Fibroblast of mammary gland (primary cell): ENCODE measurements around the gene ACVR2B.

Experiments
- DNase-seq: peaks from one replicate; pipeline ENCODE4 v3.0.0-alpha.2; 2010; ENCODE audit warnings: low read depth
- H3K4me3 ChIP-seq: 2 replicates; pipeline ENCODE4 v1.5.1; 2011; ENCODE audit warnings: low read depth, mild to moderate bottlenecking, low read length, moderate library complexity; ENCODE audit not compliant: control insufficient read depth
- TF ChIP-seq, protein P1 (sequence below): conservative IDR thresholded peaks from 2 replicates; pipeline ENCODE4 v1.5.1; 2011; ENCODE audit warnings: low read depth, low read length, inconsistent platforms; ENCODE audit not compliant: control insufficient read depth, insufficient read depth

Gene ACVR2B

DNA sequence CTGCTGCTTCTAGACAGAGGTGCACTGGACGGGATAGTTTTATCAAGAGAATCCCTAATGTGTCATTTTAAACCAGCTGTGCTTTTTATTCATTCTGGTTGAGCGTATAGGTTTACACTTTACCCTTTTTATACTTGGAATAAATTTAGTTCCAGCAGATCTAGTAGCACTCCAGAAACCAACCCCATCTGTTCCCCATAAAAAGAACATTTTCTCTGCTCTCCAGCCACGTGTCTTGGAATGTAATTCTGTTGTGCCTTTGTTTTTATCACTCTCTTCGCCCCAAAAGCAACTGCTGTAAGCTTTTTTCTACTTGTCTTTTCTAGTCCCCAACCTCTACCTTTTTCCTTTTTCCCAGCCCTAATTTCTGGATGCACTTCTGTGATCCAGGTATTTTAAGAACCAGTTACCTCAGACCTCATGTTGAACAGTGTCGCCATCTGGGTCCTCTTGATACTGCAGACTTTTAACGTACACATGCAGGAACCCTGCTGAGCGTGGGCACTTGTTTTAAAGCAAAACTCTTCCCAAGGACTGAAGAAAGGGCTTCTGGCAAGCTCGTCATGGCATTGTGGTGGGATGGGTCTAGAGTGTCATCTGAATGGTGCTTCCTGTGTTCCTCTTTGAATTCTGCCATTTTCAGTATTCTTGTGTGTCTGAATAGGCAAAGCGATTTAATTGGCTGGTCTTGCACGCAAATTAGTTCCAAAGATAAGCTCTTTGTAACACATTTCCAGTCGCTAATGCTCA, 36.8 kb downstream of the ACVR2B start:
- H3K4me3 ChIP-seq = no peak overlapping the region
- TF ChIP-seq, protein P1, sequence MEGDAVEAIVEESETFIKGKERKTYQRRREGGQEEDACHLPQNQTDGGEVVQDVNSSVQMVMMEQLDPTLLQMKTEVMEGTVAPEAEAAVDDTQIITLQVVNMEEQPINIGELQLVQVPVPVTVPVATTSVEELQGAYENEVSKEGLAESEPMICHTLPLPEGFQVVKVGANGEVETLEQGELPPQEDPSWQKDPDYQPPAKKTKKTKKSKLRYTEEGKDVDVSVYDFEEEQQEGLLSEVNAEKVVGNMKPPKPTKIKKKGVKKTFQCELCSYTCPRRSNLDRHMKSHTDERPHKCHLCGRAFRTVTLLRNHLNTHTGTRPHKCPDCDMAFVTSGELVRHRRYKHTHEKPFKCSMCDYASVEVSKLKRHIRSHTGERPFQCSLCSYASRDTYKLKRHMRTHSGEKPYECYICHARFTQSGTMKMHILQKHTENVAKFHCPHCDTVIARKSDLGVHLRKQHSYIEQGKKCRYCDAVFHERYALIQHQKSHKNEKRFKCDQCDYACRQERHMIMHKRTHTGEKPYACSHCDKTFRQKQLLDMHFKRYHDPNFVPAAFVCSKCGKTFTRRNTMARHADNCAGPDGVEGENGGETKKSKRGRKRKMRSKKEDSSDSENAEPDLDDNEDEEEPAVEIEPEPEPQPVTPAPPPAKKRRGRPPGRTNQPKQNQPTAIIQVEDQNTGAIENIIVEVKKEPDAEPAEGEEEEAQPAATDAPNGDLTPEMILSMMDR = no peak
- DNase-seq = no peak

- H3K4me3 ChIP-seq = no peak overlapping the region
- DNase-seq = no peak
- TF ChIP-seq, protein P1 = no peak
These were observed 37.5 kb downstream of the ACVR2B start for GRCh38 chr3:38491215-38491614.

- H3K4me3 ChIP-seq = no peak overlapping the region
- TF ChIP-seq, protein P1 = no peak
- DNase-seq = peak; percentile 48
These were observed 39.3 kb downstream of the ACVR2B start for GRCh38 chr3:38493031-38493430.

DNA sequence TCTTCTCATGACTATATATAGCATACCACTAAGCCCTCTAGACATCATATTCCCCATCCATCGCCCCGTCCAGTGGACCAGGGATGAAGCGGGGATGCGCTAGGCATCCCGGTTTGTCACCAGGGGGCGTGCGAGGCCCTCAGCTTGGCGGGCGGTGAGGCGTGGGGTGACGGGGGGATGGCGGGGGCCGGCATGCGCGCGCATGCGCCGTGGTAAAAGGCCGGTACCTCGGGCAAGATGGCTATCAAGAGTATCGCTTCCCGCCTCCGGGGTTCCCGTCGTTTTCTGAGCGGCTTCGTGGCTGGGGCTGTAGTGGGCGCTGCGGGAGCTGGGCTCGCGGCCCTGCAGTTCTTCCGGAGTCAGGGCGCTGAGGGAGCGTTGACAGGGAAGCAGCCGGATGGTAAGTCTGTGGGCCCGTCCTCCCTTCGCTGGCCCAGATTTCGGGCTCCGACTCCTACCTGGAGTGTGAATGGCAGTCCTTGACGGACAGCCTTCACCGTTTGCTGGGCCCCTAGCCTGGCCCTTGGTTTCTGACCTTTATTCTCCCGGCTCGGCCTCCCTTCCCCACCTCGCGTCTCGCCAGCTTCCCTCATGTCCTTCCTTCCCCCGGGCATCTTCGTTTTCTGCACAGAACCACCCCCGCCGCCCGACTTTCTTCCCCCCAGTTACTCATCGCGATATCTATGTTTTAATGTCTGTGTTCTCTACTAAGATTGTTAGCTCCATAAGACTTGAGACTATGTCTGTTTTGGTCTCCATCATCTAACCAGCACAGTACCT, 42.6 kb downstream of the ACVR2B start, which contains the start of gene EXOG:
Gene EXOG (plus strand): TSS at position 210 of the 780 bp plus-strand sequence. CDS start 28 bp downstream, at position 238.
- peak; percentile 88 for DNase-seq
- TF ChIP-seq, protein P1 = peak; percentile 67
- peak within 1 kb of the TSS; percentile 76 for H3K4me3 ChIP-seq

GRCh38 chr3:38497031-38497430, 43.3 kb downstream of the ACVR2B start:
- TF ChIP-seq, protein P1 = no peak
- H3K4me3 ChIP-seq = peak overlapping the region; percentile 76
- peak; percentile 50 for DNase-seq

- no peak overlapping the region for H3K4me3 ChIP-seq
- DNase-seq = no peak
- TF ChIP-seq, protein P1 = no peak
These were observed 47.2 kb downstream of the ACVR2B start for GRCh38 chr3:38500688-38501417.
